GM20000 (cell line): ENCODE results near the gene NEU3.
"Not testable (repeated sequence)": the region's sequence is repeated elsewhere in the genome, so short reads cannot be mapped to it uniquely, and the experiment has no call there.

Source experiments
- DNase-seq: peaks from one replicate; pipeline ENCODE4 v3.0.0; 2012; ENCODE audit warnings: low spot score
- CTCF ChIP-seq: IDR thresholded peaks from 2 replicates; pipeline ENCODE4 v1.5.1; 2012; ENCODE audit warnings: mild to moderate bottlenecking, control low read depth; ENCODE audit errors: extremely low read depth, missing control alignments

The NEU3 gene

DNA sequence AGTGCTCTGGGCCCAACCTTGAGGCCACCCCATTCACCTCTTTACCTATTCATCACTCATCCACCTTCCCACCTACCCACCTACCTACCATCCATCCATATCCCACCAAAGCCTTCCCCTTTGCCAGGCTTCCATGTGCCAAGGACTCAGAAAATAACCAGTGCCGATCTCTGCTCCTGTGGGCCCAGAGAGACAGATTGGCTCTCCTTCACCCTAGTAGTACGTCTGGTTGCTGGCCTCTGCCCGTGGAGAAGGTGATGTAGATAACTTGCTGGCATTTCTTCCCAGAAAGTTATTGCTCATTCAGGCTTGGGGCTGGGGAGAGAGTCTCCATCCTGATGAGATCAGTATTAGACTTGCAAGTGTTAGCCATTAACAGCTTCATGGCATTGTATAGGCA, 45.2 kb downstream of the NEU3 start:
- DNase-seq = no peak
- TF ChIP-seq CTCF = no peak

GRCh38 chr11:75035256-75035655, 46.5 kb downstream of the NEU3 start:
- DNase-seq = no peak
- no peak for TF ChIP-seq CTCF

- no peak for DNase-seq
- TF ChIP-seq CTCF = no peak
These were observed 47.3 kb downstream of the NEU3 start for GRCh38 chr11:75035911-75036565.

DNA sequence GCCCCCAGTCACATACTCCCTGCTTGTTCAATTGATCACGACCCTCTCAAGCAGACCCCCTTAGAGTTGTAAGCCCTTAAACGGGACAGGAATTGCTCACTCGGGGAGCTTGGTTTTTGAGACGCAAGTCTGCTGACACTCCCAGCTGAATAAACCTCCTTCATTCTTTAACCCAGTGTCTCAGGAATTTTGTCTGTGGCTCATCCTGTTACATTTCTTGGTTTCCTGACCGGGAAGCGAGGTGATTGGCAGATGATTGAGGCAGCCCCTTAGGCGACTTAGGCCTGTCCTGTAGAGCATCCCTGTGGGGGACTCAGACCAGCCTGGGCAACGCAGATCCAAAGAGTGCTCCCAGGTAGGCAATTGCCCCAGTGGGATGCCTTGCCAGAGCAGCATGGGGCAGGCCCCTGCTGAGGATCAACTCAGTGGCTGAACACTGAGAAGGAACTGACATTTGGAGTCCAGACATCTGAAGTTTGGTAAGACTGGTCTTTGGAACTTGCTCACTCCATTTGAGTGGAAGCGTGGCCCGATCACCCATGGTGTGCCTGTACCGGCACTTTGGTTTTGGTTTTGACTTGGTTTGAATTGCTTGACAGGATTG, 51.5 kb downstream of the NEU3 start:
- DNase-seq = no peak
- no peak for TF ChIP-seq CTCF

DNA sequence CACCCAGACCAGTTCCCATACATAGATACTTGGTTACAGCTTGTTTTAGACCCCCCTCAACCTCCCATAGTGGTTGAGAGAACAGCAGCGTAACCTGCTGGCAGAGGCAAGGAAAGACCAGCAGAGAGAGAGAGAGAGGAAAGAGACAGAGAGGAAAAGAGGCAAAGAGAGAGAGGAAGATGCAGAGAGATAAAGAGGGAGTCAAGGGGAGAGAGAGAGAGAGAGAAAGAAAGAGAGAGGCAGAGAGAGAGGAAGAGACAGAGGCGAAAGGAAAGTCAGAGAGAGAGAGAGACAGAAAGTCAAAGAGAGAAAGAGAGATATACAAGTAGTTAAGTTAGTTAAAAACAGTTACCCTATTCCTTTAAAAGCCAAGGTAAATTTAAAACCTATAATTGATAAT, 52.5 kb downstream of the NEU3 start:
- DNase-seq = no peak
- TF ChIP-seq CTCF = no peak

- not testable (repeated sequence) for DNase-seq
These were observed 53.1 kb downstream of the NEU3 start for GRCh38 chr11:75041821-75042220.

- not testable (repeated sequence) for DNase-seq
These were observed 55.8 kb downstream of the NEU3 start for GRCh38 chr11:75044381-75045170.

DNA sequence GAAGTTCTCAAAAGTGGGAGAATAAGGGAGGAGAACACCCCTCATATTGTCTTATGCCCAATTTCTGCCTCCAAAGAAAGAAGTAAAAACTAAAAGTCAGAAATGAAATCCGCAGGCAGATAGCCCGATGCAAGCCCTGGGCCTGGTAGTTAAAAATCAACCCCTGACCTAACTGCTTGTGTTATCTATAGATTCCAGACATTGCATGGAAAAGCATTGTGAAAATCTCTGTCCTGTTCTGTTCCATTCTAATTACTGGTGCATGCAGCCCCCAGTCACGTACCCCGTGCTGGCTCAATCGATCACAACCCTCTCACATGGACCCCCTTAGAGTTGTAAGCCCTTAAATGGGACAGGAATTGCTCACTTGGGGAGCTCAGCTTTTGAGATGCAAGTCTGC, 57.9 kb downstream of the NEU3 start:
- DNase-seq = not testable (repeated sequence)

GRCh38 chr11:75047191-75047590, 58.5 kb downstream of the NEU3 start:
- no peak for TF ChIP-seq CTCF
- no peak for DNase-seq

DNA sequence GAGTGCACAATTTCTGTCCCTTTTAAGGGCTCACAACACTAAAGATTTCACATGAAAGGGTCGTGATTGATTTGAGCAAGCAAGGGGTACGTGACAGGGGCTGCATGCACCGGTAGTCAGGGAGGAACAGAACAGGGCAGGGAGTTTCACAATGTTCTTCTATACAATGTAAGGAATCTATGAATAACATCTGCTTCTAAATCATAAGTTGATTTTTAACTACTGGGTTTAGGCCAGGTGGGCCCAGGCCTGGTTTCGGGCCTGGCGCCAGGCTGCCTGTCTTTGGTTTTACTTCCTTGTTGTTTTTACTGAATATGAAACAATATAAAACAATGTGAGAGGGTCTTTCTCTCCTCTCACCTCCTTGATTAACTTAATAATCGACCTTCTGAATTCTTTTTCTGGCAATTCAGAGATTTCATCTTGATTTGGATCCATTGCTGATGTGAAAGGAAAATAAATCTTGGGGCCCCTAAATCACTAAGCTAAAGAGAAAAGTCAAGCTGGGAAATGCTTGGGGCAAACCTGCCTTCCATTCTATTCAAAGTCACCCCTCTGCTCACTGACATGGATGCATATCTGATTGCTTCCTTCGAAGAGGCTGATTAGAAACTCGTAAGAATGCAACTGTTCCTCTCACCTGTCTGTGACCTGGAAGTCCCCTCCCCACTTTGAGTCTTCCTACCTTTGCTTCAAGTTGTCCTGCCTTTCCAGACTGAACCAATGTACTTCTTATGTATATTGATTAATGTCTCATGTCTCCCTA, 61.0 kb downstream of the NEU3 start:
- not testable (repeated sequence) for DNase-seq
